ENCODE measurements around the gene ANO3.

The ANO3 gene

DNA sequence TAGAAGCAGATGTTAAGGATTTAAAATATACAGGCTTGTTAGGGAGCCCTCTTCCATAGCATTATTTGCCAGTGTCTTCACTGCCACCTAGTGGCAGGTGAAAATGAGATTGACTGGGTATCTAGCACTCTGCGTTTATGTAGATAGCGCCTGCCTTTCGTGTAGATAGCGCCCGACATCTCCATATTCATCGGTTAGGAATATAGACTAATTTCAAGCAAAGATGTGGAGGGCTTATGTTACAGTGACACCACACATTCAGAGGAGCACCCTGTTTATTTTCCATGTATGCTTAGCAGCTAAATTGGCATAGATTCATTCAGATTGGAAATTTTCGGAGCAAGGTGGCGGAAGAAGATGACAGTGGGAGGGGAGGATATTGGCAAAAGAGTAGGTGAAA, 318.0 kb downstream of the ANO3 start:
- Histone ChIP-seq H3K36me3 (ENCODE audit: control insufficient read depth, low read depth, low read length) (no peaks in the 10 kb centered on the region), H3K9me3 (ENCODE audit: control insufficient read depth, low read depth, low read length) (no peaks in the 10 kb centered on the region), H3K9ac (ENCODE audit: low read length) (no peak overlapping the region), H3K27me3 (ENCODE audit: control insufficient read depth, insufficient read depth, low read length) (no peaks in the 10 kb centered on the region), H3K4me1 (ENCODE audit: control insufficient read depth, low read depth, low read length) (no peaks in the 10 kb centered on the region), H3K4me3 (ENCODE audit: low read length) (no peak overlapping the region), H3K27ac (ENCODE audit: low read length) (no peak overlapping the region)

DNA sequence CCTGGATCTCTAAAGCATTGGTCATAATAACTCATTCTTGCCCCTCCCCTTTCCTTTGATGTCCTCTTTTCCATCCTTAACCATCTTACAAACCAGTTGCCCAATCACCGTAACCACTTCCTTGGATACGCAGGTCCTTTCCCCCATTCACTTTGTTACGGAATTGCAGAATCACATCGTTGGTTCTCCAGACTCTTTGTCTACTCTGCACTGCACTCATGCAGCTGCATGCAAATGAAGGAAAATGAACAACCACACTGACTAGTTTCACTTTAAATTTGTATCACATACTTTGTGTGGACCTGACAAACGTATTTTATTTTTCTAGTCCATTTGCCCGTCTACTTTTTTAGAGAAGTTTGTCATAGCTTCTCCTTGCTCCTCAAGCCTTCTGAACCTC, 320.0 kb downstream of the ANO3 start:
- no peaks in the 10 kb centered on the region for H3K27me3 ChIP-seq (ENCODE audit: control insufficient read depth, insufficient read depth, low read length)
- H3K27ac ChIP-seq (ENCODE audit: low read length): no peak overlapping the region
- no peaks in the 10 kb centered on the region for H3K4me1 ChIP-seq (ENCODE audit: control insufficient read depth, low read depth, low read length)
- no peaks in the 10 kb centered on the region for H3K36me3 ChIP-seq (ENCODE audit: control insufficient read depth, low read depth, low read length)
- no peaks in the 10 kb centered on the region for H3K9me3 ChIP-seq (ENCODE audit: control insufficient read depth, low read depth, low read length)
- H3K4me3 ChIP-seq (ENCODE audit: low read length): no peak overlapping the region
- H3K9ac ChIP-seq (ENCODE audit: low read length): no peak overlapping the region

DNA sequence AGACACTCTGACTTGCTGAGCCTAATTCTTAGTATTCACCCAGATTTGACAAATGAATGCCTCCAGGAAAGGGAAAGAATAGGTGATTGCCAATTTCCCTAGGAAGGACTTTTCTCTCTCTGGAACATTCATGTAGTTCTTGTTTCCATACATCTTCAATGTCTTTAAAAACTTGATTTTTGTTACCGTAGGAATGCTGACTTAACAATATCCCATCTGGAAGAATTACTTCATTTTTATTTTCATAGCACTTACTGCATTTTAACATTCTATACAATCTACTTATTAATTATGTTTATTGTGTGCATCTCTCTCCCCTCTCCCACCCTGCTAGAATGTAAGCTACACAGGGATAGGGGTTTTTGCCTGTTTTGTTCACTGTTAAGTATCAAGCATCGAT, 323.4 kb downstream of the ANO3 start:
- no peaks in the 10 kb centered on the region for H3K27me3 ChIP-seq (ENCODE audit: control insufficient read depth, insufficient read depth, low read length)
- H3K9me3 ChIP-seq (ENCODE audit: control insufficient read depth, low read depth, low read length): no peaks in the 10 kb centered on the region
- H3K4me1 ChIP-seq (ENCODE audit: control insufficient read depth, low read depth, low read length): no peaks in the 10 kb centered on the region
- H3K4me3 ChIP-seq (ENCODE audit: low read length): no peak overlapping the region
- H3K9ac ChIP-seq (ENCODE audit: low read length): no peak overlapping the region
- H3K27ac ChIP-seq (ENCODE audit: low read length): no peak overlapping the region
- H3K36me3 ChIP-seq (ENCODE audit: control insufficient read depth, low read depth, low read length): no peaks in the 10 kb centered on the region

DNA sequence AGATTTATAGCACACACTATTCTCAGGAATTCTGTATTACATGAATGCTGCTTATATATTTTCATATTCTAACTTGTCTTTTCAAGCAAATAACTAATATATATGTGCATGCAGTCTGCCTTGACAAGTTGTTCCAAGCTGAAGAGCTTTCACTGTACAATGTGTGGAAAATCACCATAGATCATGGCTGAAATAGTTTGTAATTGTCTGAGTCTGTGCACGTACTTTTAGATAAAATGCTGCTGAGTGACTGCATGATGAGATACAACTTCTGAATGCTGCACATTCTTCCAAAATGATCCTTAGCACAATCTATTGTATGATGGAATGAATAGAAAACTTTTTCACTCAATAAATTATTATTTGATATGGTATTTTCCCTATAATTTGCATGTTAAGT, 331.0 kb downstream of the ANO3 start:
- no peaks in the 10 kb centered on the region for H3K36me3 ChIP-seq (ENCODE audit: control insufficient read depth, low read depth, low read length)
- no peak overlapping the region for H3K4me3 ChIP-seq (ENCODE audit: low read length)
- peaks cover 5% of the 10 kb centered on the region for H3K4me1 ChIP-seq (ENCODE audit: control insufficient read depth, low read depth, low read length)
- H3K9ac ChIP-seq (ENCODE audit: low read length): no peak overlapping the region
- no peaks in the 10 kb centered on the region for H3K27me3 ChIP-seq (ENCODE audit: control insufficient read depth, insufficient read depth, low read length)
- H3K9me3 ChIP-seq (ENCODE audit: control insufficient read depth, low read depth, low read length): no peaks in the 10 kb centered on the region
- no peak overlapping the region for H3K27ac ChIP-seq (ENCODE audit: low read length)

DNA sequence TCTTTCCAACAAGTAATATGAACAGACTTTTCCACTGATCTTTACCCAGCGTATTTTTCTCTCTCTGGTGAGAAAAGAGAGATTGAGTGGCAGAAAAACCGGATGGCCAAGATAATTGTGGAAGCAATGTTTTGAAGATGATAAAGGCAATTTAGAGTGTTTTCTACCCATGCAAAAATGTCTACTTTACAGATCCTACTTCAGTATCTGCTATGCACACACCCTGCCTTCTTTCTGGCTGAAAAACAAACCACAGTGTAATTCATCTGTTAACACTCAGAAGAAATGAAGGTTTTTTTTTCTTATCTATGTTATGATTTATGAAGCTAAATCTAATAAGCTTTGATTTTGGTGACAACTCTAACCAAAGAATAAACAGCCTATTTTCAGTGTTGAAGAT, 333.1 kb downstream of the ANO3 start:
- Histone ChIP-seq H3K27ac (ENCODE audit: low read length) (no peak overlapping the region), H3K36me3 (ENCODE audit: control insufficient read depth, low read depth, low read length) (no peaks in the 10 kb centered on the region), H3K9me3 (ENCODE audit: control insufficient read depth, low read depth, low read length) (no peaks in the 10 kb centered on the region)

DNA sequence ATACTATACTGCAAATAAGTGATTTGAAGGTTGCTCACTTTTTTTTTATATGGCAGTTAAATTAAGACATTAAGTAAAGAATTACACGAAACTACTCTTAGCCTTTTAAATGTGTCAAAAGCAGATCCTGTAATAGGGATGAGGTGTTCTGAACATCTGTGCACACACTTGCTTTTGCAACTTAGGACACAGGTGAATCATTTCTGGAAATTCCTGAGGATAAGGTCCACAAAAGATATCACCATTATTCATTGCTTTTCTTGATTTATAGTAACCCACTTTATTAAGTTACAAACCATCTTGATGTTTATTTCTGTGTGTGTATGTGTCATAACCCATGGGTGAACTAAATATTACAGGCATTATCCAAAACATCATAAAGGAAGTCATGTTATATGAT, 334.0 kb downstream of the ANO3 start:
- no peaks in the 10 kb centered on the region for H3K27me3 ChIP-seq (ENCODE audit: control insufficient read depth, insufficient read depth, low read length)

More for the DNA sequence above, 333.1 kb downstream of the ANO3 start:
- Histone ChIP-seq H3K9ac (ENCODE audit: low read length) (no peak overlapping the region), H3K27me3 (ENCODE audit: control insufficient read depth, insufficient read depth, low read length) (no peaks in the 10 kb centered on the region), H3K4me3 (ENCODE audit: low read length) (no peak overlapping the region), H3K4me1 (ENCODE audit: control insufficient read depth, low read depth, low read length) (peaks cover 5% of the 10 kb centered on the region)

DNA sequence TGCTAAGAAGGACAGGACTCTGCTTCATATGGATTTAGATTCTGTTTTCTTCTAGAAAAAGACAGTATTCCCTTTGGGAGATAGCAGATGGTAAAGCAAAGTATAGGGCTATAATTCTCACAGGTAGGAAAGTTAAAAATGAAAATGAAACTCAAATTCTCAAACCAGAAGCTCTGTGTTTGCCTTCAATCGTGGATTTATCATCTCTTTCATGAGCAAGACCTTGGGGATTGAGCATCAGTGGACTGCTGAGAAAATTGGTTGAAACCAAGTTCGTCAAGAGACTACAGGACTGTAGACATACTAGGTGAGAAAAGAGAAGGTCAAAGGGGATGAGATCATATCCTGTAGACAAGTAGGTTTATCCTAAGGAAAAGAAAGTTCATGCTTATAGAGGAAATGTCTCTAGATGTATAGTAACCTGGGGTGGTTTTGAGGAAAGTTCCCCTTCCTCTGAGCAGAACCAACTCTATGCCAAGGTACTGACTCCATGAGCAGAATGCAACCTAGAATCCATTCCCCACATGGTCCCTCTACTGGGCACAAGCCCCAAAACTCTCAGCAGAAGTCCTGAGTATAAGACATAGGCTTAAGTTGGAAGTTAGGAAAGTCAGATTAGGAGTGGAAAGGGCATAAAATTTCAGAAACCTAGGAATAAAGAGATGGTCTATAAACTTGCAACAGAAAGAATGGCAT, 343.5 kb downstream of the ANO3 start:
- H3K9ac ChIP-seq (ENCODE audit: low read length): no peak overlapping the region
- H3K4me3 ChIP-seq (ENCODE audit: low read length): no peak overlapping the region
- no peaks in the 10 kb centered on the region for H3K27me3 ChIP-seq (ENCODE audit: control insufficient read depth, insufficient read depth, low read length)
- no peaks in the 10 kb centered on the region for H3K4me1 ChIP-seq (ENCODE audit: control insufficient read depth, low read depth, low read length)
- no peaks in the 10 kb centered on the region for H3K9me3 ChIP-seq (ENCODE audit: control insufficient read depth, low read depth, low read length)
- no peak overlapping the region for H3K27ac ChIP-seq (ENCODE audit: low read length)
- H3K36me3 ChIP-seq (ENCODE audit: control insufficient read depth, low read depth, low read length): no peaks in the 10 kb centered on the region

More for the DNA sequence above, 334.0 kb downstream of the ANO3 start:
- Histone ChIP-seq H3K9me3 (ENCODE audit: control insufficient read depth, low read depth, low read length) (no peaks in the 10 kb centered on the region), H3K9ac (ENCODE audit: low read length) (no peak overlapping the region), H3K36me3 (ENCODE audit: control insufficient read depth, low read depth, low read length) (no peaks in the 10 kb centered on the region), H3K27ac (ENCODE audit: low read length) (no peak overlapping the region), H3K4me1 (ENCODE audit: control insufficient read depth, low read depth, low read length) (peaks cover 5% of the 10 kb centered on the region), H3K4me3 (ENCODE audit: low read length) (no peak overlapping the region)

DNA sequence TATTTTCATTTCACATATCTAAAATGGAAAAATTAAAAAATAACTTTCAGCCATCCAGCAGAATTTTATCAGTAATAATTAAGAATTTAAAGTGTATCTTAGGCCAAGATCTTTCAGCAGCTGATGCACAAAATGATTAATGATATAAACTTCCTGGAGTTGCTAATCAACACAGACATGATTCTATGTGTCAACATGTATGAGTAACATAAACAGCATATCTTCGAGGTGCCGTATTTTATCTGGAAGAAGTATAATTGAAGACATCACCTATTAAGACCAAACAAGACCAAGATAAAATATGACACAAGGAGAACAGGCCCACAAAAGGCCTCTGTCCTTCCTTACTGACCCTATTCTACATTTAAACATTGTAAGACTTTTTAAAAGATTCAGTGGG, 344.7 kb downstream of the ANO3 start:
- Histone ChIP-seq H3K4me3 (ENCODE audit: low read length) (no peak overlapping the region), H3K4me1 (ENCODE audit: control insufficient read depth, low read depth, low read length) (no peaks in the 10 kb centered on the region), H3K27ac (ENCODE audit: low read length) (no peak overlapping the region), H3K9ac (ENCODE audit: low read length) (no peak overlapping the region), H3K27me3 (ENCODE audit: control insufficient read depth, insufficient read depth, low read length) (no peaks in the 10 kb centered on the region), H3K36me3 (ENCODE audit: control insufficient read depth, low read depth, low read length) (no peaks in the 10 kb centered on the region), H3K9me3 (ENCODE audit: control insufficient read depth, low read depth, low read length) (no peaks in the 10 kb centered on the region)

DNA sequence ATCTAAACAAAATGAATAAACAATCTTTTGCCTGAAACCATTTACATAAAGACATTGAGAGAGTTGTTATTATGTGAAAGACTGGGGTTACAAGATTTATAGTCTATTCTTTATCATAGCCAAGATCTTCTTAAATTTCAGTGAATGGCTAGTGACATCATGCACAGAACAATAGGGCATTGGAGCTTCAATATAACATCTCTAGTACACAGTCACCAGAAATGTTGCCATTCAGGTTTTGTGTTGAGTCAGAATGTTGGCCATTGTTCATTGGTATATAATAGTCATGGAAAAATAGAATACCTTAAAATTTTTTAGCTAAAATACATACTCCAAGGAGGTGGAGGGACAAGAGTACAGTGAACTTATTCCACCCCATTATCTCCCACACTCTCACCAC, 345.6 kb downstream of the ANO3 start:
- H3K36me3 ChIP-seq (ENCODE audit: control insufficient read depth, low read depth, low read length): no peaks in the 10 kb centered on the region
- no peaks in the 10 kb centered on the region for H3K9me3 ChIP-seq (ENCODE audit: control insufficient read depth, low read depth, low read length)
- H3K4me1 ChIP-seq (ENCODE audit: control insufficient read depth, low read depth, low read length): no peaks in the 10 kb centered on the region
- H3K9ac ChIP-seq (ENCODE audit: low read length): no peak overlapping the region
- no peaks in the 10 kb centered on the region for H3K27me3 ChIP-seq (ENCODE audit: control insufficient read depth, insufficient read depth, low read length)
- no peak overlapping the region for H3K4me3 ChIP-seq (ENCODE audit: low read length)
- no peak overlapping the region for H3K27ac ChIP-seq (ENCODE audit: low read length)

DNA sequence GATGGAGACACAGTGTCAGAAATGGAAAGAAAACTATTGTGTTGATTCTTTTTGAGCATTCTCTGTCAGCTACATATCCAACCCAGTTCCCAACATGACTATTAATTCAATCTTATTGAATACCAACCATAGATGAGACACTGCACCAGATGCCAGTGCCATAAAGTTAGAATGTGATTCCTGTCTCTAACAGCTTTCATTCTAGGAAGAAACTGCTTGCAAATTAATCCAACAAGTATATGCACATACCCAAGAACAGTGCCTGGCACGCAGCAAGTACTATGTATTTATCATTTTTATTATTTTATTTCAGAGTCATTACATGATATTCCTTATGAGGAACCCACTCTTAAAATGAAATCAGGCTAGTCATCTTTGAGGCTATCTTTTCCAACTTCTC, 355.4 kb downstream of the ANO3 start:
- Histone ChIP-seq H3K27me3 (ENCODE audit: control insufficient read depth, insufficient read depth, low read length) (no peaks in the 10 kb centered on the region), H3K4me3 (ENCODE audit: low read length) (no peak overlapping the region), H3K27ac (ENCODE audit: low read length) (no peak overlapping the region), H3K36me3 (ENCODE audit: control insufficient read depth, low read depth, low read length) (no peaks in the 10 kb centered on the region), H3K4me1 (ENCODE audit: control insufficient read depth, low read depth, low read length) (no peaks in the 10 kb centered on the region), H3K9me3 (ENCODE audit: control insufficient read depth, low read depth, low read length) (no peaks in the 10 kb centered on the region), H3K9ac (ENCODE audit: low read length) (no peak overlapping the region)

DNA sequence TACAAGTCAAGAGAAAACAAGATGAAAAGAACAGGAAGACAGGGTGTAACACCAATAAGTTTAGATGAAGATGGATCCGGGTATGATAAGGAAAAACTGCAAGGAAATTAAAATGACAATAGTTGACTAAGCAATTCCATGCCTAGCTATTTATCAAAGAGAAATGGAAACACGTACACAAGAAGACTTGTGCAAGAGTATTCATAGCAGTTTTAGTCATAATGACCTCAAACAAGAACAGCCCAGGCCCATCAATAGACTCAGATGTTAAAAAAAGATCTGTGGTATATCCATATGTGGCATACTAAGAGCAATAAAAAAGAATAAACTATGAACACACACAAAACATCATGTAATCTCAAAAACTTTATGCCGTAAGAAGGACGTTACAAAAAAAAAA, 356.8 kb downstream of the ANO3 start:
- no peak overlapping the region for H3K9ac ChIP-seq (ENCODE audit: low read length)
- no peak overlapping the region for H3K27ac ChIP-seq (ENCODE audit: low read length)
- no peak overlapping the region for H3K4me3 ChIP-seq (ENCODE audit: low read length)
- no peaks in the 10 kb centered on the region for H3K9me3 ChIP-seq (ENCODE audit: control insufficient read depth, low read depth, low read length)
- no peaks in the 10 kb centered on the region for H3K27me3 ChIP-seq (ENCODE audit: control insufficient read depth, insufficient read depth, low read length)
- no peaks in the 10 kb centered on the region for H3K4me1 ChIP-seq (ENCODE audit: control insufficient read depth, low read depth, low read length)
- H3K36me3 ChIP-seq (ENCODE audit: control insufficient read depth, low read depth, low read length): no peaks in the 10 kb centered on the region

DNA sequence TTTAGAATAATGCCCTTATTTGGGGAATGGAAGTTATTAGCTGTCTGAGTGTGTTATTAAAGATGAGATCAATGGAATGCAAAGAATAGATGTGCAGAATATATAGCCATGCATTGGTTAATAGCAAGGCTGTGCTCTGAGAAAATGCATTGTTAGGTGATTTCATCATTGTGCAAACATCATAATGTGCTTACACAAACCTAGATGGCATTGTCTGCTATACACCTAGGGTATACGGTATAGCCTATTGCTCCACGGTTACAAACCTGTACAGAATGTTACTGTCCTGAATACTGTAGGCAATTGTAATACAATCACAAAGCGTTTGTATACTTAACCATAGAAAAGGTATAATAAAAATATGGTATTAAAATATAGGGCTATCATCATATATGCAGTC, 364.4 kb downstream of the ANO3 start:
- no peaks in the 10 kb centered on the region for H3K27me3 ChIP-seq (ENCODE audit: control insufficient read depth, insufficient read depth, low read length)
- H3K9me3 ChIP-seq (ENCODE audit: control insufficient read depth, low read depth, low read length): no peaks in the 10 kb centered on the region
- no peaks in the 10 kb centered on the region for H3K4me1 ChIP-seq (ENCODE audit: control insufficient read depth, low read depth, low read length)
- H3K9ac ChIP-seq (ENCODE audit: low read length): no peak overlapping the region
- no peaks in the 10 kb centered on the region for H3K36me3 ChIP-seq (ENCODE audit: control insufficient read depth, low read depth, low read length)
- H3K27ac ChIP-seq (ENCODE audit: low read length): no peak overlapping the region
- no peak overlapping the region for H3K4me3 ChIP-seq (ENCODE audit: low read length)
